Measurements from ENCODE around the gene UBE2E2. TPM values are rescaled to one million over a fixed set of nuclear protein-coding genes. Genes with fewer than 3 reads are reported as not detected.

Gene UBE2E2
- total RNA-seq, 1 donor from 2014 or later, result 54.2 TPM

DNA sequence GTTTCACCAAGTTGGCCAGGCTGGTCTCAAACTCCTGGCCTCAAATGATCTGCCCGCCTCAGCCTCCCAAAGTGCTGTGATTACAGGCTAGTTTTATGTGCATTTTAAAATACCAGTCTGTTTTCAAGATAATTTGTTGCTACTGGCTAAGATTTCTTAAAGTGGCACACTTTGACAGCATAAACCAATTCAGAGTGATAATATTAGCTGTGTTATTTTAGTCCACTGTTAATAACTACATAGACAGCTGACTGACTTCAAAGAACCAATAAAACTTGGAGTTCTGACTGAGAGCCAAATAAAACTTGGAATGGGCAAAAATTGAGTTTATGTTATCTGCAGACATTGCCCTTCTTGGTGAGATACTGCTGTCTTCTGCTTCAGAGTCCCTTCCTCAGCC is 291.8 kb downstream of the UBE2E2 start:
- DNase-seq (ENCODE audit: low spot score in 2 of 2) (no peak), FAIRE-seq (no peak)

DNA sequence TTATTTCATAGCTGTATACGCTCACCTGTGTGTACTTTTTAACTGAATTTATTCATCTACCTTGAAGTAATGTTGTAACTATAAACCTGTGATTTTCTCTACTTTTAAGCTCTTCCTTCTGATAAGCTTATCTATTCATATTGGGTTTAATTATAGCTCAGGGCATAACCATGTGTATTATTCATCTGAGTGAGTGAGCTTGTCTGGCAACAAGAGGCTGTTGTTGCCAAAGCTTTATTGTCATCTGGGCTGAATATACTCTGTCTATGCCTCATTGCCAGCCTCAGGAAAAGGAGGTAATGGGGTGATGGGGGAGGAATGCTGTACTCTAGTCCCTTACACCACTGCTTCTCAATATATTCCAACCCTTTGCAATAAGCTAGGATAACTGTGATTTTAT is 292.4 kb downstream of the UBE2E2 start:
- DNase-seq (ENCODE audit: low spot score in 2 of 2) (no peak), FAIRE-seq (no peak)

DNA sequence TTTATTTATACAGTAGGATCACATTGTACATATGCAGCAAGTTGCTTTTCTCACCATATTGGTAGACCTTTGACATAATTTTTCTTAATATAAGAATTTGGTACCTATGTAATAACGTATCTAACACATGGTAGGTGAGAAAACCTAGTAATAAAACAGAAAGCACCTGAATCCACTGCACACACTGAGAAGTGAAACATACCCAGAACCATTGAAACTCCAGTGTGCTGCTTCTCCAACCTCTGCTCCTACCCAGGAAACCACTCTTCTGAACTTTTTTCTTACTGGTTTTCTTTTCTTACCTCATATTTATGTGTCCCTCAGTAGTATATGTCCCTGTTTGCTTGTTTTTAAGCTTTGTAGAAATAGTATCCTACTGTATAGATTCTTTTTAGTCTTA is 293.0 kb downstream of the UBE2E2 start:
- FAIRE-seq, result no peak
- DNase-seq (ENCODE audit: low spot score in 2 of 2), result no peak

DNA sequence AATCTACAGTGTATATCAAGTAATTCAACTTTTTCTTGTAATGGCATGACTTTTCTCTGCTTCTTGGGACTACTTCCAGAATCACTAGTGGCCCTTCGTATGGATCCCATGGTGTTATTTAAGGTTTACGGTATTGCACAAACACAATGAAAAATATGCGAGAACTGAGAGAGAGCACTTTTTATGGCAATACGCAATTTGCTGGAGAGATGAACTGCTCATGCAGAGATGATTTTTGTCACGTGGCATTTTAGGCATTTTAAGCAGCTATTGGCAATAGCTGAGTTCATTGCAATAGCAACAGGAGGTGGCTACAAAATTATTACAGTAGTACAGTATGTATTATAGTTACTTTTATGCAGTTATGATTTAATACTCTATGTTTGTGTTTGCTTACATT is 294.0 kb downstream of the UBE2E2 start:
- no peak for DNase-seq (ENCODE audit: low spot score in 2 of 2)
- no peak for FAIRE-seq

DNA sequence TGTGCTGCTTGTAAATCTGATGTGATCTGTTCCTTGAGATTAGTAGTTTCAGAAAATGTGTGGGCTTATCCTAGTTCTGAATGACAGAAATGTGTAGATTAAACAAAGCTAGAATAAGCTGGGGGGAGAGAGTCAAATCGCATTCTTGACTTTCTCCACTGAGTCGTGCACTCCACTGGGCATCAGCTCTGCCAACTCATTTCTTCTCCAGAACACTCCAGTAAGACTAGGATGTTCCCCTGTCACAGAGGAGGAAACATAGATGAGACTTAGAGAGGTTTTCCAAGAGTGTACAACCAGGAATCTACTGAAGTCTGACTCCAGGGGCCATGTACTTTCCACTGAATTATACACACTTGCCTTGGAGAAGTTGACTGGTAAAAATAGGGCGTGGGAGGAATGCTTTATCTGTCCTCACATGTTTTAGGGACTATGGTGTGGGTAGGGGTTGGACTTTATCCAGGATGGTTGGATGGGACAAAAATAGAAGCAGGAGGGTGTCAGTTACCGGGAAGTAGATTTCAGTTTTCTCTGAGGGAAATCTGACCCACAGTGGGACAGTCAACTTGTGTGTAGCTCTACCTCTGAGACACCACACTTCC is 298.2 kb downstream of the UBE2E2 start:
- no peak for DNase-seq (ENCODE audit: low spot score in 2 of 2)
- FAIRE-seq, result no peak

DNA sequence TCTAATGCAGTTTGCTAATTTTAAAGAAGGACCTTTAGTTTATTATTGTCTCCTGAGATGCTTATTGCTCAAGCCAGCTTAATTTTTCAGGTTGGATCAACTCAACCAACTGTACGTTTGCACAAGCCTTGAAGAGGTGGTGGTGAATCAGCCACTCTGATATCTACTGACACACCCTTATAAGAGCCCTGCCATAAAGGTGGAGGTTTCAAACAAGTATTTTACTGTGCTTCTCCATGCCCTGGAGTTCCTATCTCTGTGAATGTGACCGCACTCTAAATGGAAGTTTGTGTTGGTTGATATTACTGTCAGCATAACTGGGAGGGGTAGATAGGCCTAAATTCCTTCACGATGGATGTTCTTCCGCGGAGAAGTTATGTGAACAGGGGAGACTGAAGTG is 305.3 kb downstream of the UBE2E2 start:
- FAIRE-seq (no peak), DNase-seq (ENCODE audit: low spot score in 2 of 2) (no peak)

DNA sequence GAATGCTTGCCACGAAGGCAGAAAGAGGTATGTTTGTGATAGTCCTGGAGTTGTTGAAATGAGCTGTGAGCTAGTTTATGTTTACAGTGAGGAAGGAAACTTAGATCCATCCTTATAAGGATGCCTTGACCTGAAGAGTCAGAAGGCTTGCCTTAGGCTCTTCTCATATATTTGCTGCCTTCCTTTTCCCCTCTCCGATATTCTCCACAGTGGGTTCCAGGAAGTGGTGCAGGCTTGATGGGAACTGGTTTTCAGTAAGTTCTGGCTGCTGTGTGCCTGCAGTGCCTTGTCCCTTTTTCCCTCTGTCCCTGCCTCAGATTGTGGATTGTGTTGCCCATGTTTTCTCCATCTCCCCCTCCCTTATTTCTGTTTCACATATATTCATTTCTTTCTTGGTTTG is 315.3 kb downstream of the UBE2E2 start:
- no peak for FAIRE-seq

DNA sequence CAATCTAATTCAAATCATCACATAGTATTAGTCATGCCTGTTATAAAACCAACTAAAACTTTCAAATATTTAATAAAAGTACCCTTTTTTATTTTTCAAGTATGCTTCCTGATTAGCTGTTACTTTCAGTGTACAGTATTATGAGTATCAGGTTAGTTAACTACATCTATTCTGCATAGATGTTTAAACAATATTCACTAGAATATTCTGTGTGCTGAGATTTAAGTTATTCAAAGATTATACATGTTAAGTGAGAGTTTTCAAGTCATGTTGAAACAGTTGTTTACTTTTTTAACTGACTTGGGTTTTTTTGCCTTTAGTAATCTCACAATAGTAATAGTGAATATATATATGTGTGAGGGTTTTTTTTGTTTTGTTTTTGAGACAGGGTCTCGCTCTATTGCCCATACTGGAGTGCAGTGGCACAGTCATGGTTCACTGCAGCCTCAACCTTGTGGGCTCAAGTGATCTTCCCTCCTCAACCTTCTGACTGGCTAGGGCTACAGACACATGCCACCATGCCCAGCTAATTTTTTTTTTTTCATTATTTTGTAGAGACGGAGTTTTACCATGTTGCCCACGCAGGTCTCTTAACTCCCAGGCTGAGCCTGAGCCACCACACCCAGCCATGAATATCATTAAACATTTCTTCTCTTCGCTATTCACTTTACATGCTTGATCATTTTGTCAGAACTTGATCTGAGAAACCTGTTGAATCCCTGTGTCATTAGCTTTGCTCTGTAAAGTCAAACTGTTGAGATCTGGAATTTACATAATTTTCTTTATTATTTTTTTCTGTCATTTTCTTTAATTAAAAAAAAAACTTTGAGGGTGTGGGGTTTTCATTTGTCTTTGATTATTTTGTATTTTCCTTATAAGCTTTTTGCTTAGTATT is 316.4 kb downstream of the UBE2E2 start:
- DNase-seq (ENCODE audit: low spot score in 2 of 2) (no peak), FAIRE-seq (peak; percentile 52)

More for the DNA sequence above, 315.3 kb downstream of the UBE2E2 start:
- no peak for DNase-seq (ENCODE audit: low spot score in 2 of 2)

DNA sequence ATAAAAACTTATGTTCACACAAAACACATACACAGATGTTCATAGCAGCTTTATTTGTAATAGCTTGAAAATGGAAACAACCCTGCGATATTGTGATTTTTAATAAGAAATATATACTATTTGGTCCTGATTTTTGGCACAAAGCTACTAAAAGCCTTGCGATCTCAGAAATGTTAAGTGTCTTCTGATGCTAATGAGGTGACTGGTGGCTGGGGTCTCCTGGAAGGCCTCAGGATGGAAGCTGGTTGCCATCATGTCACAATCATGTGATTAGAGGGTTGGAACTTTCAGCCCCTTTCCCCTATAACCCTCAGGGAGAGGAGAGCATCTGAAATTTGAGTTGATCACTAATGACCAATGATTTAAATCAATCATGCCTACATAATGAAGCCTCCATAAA is 324.2 kb downstream of the UBE2E2 start:
- no peak for DNase-seq (ENCODE audit: low spot score in 2 of 2)
- no peak for FAIRE-seq

DNA sequence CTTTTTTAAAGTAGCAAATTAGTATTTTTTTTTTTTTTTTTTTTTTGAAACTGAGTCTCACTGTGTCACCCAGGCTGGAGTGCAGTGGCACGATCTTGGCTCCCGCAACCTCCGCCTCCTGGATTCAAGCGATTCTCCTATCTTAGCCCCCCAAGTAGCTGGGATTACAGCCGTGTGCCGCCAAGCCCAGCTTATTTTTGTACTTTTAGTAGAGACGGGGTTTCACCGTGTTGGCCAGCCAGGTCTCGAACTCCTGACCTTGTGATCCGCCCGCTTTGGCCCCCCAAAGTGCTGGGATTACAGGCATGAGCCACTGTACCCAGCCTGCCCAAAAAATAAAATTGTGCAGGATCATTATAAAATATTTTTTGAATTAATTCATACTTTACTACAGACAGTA is 330.5 kb downstream of the UBE2E2 start:
- DNase-seq (ENCODE audit: low spot score in 2 of 2), result no peak
- FAIRE-seq, result no peak

DNA sequence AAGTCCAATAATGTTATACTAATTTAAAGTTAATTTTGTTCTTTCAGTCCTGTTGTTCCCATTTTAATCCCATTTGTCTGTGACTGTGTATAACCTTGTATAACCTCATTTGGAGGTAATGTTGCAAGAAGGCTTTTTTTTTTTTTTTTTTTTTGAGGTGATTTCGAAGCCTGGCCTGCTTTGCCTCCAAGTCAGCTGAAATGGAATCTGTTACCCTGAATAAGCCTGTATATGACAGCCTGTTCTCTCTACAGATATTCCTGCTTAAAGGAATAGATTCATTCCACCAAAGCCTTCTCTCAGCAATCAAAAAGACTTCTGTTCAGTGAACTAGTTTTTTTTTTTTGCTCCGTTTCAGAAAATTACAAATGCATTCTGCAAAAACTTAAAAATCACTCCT is 330.9 kb downstream of the UBE2E2 start:
- FAIRE-seq, result no peak
- no peak for DNase-seq (ENCODE audit: low spot score in 2 of 2)

DNA sequence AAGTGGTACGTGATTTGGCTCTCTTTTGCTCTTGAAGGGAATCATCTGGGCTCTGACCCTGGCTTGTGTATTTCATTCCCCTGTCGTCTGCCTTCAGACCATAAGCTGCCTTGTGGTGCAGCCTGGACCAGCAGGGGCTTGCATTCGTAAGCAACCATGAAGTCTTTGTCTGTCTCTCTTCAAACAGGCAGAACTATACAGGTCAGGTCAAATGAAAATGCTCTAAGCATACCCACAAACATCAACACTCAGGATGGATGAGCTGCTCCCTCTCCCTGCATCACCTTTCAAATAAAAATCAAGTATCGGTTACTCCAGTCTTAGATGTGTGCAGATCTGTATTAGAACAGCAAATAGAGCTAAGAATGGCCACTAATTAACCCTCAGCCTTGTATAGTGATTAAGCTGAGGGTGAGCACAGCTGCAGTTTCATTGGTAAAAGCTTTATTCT is 334.0 kb downstream of the UBE2E2 start:
- FAIRE-seq, result no peak
- no peak for DNase-seq (ENCODE audit: low spot score in 2 of 2)

DNA sequence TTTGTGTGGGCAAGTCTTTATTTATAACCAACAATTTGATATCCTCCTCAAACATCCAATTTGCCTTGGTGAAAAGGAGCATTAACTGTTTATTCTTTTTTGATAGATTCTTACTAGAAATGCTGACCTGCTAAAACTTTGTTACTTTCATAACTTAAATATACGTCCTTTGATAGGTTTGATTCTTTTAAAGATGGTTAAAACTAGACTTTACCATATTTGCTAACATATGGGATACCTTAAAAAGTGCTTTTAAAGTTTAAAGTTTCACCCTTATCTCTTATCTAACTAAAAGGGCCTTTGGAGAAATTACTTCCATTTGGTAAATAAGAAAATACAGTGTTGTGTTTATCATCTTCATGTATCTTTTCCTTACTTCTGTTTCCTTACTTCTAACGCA is 336.1 kb downstream of the UBE2E2 start:
- DNase-seq (ENCODE audit: low spot score in 2 of 2) (no peak), FAIRE-seq (no peak)

DNA sequence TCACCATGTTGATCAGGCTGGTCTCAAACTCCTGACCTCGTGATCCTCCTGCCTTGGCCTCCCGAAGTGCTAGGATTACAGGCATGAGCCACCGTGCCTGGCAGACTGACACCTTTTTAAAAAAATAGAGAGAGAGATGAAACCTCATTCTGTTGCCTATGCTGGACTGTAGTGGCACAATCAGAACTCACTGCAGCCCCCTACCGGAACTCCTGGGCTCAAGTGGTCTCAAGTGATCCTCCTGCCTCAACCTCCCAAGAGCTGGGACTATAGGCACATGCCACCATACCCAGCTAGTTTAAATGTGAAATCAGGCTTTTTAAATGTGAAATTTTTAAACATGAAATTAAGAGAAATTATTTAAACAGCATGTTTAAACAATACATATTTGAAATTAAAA is 337.5 kb downstream of the UBE2E2 start:
- FAIRE-seq (no peak), DNase-seq (ENCODE audit: low spot score in 2 of 2) (no peak)

DNA sequence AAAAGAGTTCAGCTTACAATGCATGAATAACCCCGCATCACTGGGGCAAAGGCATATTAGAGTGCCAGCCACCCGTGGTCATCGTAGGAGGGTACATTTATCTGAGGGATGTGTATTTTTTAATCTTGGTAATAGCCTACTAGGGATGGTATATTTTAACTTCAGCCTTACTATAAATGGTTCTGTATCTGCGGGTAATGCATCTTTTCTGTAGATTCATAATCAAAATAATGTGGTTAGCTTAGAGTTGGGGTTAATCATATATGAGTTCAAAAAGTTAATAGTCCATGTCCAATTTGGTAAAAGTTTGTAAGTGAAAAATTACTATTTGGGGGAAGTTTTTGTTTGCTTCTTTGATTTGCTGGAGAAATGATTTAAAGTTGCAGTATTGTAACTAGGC is 339.0 kb downstream of the UBE2E2 start:
- DNase-seq (ENCODE audit: low spot score in 2 of 2) (no peak), FAIRE-seq (no peak)

DNA sequence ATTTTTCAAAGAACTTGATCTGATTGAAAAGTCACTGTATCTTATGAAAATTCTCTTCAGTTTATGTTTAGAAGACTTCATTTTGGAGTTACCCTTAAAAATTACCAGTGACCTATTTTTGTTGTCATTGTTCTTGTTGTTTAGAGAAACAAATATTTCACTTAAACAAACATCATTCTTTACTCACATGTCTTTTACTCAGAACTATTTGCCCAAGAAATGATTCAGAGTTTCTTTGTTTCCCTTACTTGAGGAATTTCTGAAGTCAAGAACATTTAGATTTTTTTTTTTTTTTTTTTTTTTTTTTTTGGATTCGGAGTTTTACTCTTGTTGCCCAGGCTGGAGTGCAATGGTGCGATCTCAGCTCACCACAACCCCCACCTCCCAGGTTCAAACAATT is 343.1 kb downstream of the UBE2E2 start:
- no peak for DNase-seq (ENCODE audit: low spot score in 2 of 2)
- peak; percentile 43 for FAIRE-seq

DNA sequence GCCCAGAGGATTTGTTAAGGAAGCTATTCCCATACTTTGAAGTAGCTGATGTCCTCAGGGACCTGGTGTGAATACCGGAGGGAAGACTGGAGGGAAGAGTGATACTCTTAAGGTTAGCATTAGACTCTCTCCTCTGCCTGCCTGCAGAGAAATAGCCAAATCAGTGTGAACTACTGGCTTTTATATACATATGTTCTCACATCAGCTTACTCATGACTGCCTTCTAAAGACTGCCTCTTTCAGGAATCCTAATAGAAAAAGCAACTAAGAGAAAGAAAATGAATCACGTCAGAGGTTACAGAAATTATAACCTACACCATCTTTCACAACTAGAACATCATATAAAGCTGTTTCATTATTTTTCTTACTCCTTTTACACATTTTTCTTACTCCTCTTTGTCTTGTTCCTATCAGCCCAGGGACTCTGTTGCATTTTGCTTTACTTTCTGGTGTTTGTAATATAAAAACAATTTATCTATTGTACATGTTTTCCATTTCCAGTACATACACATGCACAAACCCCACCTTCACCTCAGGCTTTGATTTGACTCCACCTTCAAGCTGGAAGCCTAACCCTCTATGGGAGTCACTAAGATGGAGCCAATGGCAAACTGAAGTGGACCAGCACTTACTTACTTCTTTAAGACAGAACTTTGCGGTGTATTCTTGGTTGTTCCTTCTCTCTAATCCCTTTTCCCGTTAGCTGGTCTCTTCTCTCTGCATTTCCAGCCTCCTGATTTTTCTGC is 345.0 kb downstream of the UBE2E2 start:
- FAIRE-seq (no peak), DNase-seq (ENCODE audit: low spot score in 2 of 2) (no peak)

DNA sequence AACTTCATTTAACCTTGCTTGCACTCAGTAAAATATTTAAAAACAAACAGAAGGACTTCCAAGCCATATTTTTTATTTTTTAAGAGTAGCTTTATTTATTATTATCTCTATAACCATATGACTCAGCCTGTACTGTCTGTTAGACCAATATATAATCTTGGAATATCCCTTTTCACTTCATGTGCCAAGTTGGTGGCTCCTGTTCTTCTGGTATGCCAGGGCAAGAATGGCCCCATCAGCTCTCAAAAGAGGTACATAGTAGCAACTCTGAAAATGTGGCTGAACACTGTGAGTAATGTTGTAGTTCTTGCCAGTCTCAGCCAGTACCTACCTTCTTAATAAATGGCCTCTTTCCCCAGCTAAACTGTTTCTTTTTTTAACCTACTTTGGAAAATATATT is 345.6 kb downstream of the UBE2E2 start:
- FAIRE-seq, result no peak
- no peak for DNase-seq (ENCODE audit: low spot score in 2 of 2)

DNA sequence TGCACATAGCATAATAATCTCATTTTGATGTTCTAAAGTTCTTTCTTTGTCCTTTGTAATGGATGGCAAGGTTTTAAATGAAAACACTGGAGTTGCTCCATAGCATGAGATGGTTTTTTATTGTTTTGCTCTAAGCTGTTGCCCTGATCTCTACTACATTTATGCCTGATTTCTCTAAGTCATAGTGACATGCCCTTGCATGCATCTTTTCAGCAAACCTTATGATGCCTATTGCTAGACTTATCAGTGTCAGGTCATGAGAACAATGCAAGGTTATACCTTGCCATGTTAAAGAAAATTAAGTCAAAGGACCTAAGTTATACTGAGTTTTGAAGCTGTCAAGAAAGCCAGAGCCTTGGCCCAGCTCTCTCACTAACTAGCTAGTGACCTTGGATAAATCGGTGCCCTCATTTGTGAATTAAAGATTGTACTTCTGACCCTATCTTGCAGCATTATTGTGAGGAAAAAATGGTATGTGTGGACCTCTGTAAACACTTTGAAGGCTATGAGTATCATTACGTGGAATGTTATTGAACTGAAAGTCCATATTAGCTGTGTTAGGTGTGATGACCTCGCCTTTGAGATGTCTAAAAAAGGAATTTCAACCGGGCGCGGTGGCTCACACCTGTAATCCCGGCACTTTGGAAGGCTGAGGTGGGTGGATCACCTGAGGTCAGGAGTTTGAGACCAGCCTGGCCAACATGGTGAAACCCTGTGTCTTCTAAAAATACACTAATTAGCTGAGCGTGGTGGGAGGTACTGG is 346.2 kb downstream of the UBE2E2 start:
- no peak for DNase-seq (ENCODE audit: low spot score in 2 of 2)
- no peak for FAIRE-seq

DNA sequence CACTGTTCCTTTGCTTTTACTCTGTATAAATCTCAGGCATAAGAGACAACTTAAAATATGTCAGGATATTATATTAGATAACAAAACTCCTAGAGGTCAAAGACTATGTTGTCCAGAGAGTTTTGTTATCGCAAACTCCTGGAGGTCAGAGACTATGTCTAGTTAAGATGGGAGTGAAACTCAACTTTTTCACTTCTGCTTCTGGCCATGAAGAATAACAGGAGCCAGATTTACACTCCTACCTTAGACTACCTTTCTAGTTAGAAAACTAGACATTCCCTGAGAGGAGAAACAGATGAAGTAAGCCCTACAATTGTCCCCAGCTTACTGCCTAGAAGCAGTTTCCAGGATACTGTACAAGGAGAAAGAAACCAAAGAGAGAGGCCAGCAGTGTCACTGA is 347.3 kb downstream of the UBE2E2 start:
- no peak for DNase-seq (ENCODE audit: low spot score in 2 of 2)
- FAIRE-seq, result no peak

DNA sequence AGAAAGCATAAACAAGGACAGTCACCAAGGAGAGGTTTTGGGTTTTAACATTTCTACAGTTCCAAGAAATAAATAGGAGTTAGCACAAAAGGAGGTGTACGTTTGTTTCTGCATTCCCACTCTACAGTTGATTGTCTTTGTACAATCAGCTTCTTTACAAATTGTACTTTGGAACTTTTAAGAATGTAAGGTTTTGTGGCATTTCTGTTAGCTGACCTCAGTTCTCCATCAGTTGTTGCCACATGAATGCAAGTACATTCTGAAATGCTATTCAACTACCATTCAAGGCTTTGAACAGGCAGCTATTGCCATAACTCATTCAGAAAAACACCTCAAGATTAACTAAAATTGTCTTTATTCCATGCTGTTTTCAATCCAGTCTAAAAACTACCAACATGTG is 349.4 kb downstream of the UBE2E2 start:
- FAIRE-seq, result no peak

More for the DNA sequence above, 349.4 kb downstream of the UBE2E2 start:
- no peak for DNase-seq (ENCODE audit: low spot score in 2 of 2)

All from frontal cortex (tissue), 4 donors.